Retina (tissue), 1 donor: Measurements from ENCODE around the gene RASL10B.
"Not testable (repeated sequence)": the region's sequence is repeated elsewhere in the genome, so short reads cannot be mapped to it uniquely, and the experiment has no call there.

Source experiments
- DNase-seq: peaks from one replicate; pipeline ENCODE4 v3.0.0-alpha.2; 2016

The RASL10B gene, protein sequence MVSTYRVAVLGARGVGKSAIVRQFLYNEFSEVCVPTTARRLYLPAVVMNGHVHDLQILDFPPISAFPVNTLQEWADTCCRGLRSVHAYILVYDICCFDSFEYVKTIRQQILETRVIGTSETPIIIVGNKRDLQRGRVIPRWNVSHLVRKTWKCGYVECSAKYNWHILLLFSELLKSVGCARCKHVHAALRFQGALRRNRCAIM

GRCh38 chr17:35731239-35731916, at the start of gene RASL10B:
Gene RASL10B, plus strand, starts transcription at chr17:35731639. Its CDS starts 3,546 bp downstream, at chr17:35735185.
- peak; percentile 77 for DNase-seq

GRCh38 chr17:35683591-35683990, 47.8 kb upstream of the RASL10B start:
- DNase-seq = no peak

GRCh38 chr17:35684055-35684802, 47.2 kb upstream of the RASL10B start:
- DNase-seq = no peak

- no peak for DNase-seq
Observed at GRCh38 chr17:35692512-35693210, 38.8 kb upstream of the RASL10B start.

GRCh38 chr17:35693662-35694061, 37.8 kb upstream of the RASL10B start:
- DNase-seq = no peak

- DNase-seq = no peak
Observed at GRCh38 chr17:35694906-35695305, 36.5 kb upstream of the RASL10B start.

- DNase-seq = no peak
Observed at GRCh38 chr17:35695613-35696012, 35.8 kb upstream of the RASL10B start.

DNA sequence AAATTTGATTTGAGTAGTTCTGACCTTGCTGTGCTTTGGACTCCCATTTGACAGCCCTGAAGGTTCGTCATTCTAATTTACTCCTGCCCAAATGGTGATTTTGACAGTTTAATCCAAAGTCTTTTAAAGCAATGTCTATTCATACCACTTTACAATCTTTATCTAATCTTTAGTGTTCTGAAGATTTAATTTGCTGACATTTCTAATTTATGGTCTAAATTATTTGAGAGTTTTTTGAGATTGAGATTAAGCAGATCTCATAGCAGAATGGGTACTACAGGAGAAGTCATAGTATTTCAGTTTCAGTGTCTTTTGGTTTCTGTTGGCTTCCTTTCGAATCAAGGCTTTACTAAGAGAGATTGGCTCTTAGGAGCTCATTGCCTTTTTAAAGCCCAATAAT, 32.6 kb upstream of the RASL10B start:
- DNase-seq = no peak

GRCh38 chr17:35700150-35700549, 31.3 kb upstream of the RASL10B start:
- no peak for DNase-seq

DNA sequence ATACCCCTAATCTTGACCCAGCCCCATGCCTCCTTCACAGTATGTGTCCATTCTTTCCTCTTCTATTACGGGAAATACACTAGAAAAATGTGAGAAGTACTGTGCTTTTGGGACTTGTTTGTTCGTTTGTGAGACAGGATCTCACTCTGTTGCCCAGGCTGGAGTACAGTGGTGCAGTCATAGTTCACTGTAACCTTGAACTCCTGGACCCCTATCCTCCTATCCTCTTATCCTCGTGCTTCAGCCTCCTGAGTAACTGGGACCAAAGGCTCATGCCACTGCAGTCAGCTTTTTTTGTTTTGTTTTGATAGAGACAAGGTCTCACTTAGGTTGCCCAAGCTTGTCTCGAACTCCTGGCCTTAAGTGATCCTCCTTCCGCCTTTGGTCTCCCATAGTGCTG, 29.9 kb upstream of the RASL10B start:
- DNase-seq = no peak

GRCh38 chr17:35703308-35703707, 28.1 kb upstream of the RASL10B start:
- not testable (repeated sequence) for DNase-seq

DNA sequence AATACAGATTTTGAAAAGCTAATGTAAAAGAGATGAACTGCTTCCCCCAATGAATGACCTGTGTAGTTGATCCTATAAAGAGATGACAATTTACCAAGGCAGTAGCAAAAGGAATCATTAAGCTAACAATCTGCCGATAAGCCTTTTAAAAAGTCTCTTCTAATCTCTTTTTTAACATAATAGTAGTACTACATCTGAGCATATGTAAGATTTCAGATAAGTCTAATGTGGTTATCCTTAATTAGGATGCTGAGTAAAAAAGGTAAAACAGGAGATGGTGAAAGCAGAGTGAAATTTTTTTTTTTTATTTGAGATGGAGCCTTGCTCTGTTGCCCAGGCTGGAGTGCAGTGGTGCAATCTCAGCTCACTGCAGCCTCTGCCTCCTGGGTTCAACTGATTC, 26.2 kb upstream of the RASL10B start:
- no peak for DNase-seq

DNA sequence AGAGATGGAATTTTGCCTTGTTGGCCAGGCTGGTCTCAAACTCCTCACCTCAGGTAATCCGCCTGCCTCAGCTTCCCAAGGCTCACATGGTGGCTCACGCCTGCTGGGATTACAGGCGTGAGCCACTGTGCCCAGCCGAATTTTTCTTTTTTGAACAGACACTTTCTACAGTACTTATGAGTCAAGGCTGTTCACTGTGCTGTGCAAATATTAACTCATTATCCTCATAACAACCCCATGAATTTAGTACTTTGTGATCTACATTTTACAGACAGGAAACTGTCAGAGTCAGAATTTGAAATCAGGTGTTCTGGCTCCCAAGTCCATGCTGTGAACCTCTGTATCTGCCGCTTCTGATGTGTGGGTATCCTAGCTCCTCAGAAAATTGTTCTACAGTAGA, 25.7 kb upstream of the RASL10B start:
- no peak for DNase-seq

GRCh38 chr17:35708149-35708548, 23.3 kb upstream of the RASL10B start:
- DNase-seq = no peak

DNA sequence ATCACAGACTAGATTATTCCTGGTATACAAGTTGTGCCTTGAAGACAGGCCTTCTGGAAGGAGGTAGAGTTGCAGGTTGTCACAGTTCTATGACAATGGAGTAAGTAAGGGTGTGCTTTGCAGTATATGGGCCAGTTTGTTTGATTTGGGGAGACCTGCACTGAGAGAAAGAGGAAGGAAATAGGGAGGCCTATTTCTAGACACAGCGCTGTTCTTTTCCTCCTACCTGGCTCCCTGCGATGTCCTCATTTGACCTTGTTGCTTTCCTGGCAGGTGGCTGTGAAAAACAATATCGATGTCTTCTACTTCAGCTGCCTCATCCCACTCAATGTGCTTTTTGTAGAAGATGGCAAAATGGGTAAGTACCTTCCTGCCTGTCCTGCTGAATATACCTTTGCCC, 22.5 kb upstream of the RASL10B start:
- no peak for DNase-seq

DNA sequence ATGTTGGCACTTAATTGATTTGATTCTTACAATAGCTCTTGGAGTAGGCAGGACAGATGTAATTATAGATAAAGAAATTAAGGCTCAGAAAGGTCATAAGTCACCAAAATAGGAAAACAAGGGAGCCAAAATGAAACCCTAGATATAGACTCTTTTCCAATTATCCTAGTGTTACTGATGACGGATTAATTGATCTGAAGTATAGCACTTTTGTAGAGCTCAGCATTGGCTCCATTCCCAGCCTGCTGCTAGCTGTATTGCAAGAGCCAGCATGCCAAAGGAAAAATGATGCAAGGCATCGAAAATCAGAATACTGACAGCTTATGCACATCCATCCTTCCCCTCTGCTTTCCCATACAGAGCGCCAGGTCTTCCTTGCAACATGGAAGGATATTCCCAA, 21.6 kb upstream of the RASL10B start:
- no peak for DNase-seq

GRCh38 chr17:35710950-35711349, 20.5 kb upstream of the RASL10B start:
- DNase-seq = no peak

- no peak for DNase-seq
Observed at GRCh38 chr17:35713069-35713728, 18.2 kb upstream of the RASL10B start.

GRCh38 chr17:35714988-35715387, 16.5 kb upstream of the RASL10B start:
- DNase-seq = no peak

- DNase-seq = peak; percentile 89
Observed at GRCh38 chr17:35715416-35715815, 16.0 kb upstream of the RASL10B start.

DNA sequence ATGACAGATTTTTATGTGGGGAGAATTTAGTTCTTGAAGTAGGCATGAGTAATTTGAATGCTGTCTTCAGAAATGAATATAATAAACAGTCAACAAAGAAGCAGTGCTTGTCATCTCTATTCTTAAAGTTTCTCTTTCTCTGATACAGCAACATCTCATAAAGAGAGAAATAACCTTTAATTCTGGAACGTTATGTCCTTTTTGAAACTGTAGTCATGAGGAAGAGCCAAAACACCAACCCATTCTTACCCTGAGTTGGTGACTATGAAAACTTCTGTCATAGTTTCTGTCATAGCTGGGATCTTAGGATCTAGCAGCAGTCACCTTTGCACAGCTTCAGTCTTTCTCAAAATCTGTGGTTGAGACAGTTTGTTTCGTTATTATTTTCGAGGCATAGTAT, 15.3 kb upstream of the RASL10B start:
- no peak for DNase-seq

DNA sequence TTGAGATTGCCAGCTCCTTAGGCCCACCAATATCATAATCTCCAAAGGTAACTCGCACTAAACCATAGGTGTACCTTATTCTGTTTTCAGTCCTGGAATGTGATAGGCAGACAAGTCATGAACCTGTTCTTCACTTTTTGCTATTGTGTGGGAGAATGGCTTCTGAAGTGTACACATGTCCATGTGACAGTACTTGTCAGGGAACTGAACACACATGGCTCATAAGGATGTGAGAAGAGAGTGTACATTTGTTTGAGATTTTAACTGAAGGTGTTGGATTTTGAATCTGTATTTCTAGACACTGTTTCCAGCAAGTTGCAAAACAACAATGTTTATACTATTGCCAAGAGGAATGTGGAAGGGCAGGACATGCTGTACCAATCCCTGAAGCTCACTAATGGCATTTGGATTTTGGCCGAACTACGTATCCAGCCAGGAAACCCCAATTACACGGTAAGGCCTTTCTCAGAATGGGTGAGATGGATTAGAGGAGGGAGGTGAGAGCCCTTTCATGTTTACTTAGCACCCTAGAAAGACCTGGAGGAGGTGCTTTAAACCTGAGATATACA, 14.5 kb upstream of the RASL10B start:
- no peak for DNase-seq

GRCh38 chr17:35717475-35717874, 14.0 kb upstream of the RASL10B start:
- DNase-seq = no peak
